ENCODE measurements around the gene SFTPA2.
"Not testable (repeated sequence)": the region's sequence is repeated elsewhere in the genome, so short reads cannot be mapped to it uniquely, and the experiment has no call there.

SFTPA2 gene

GRCh38 chr10:79582096-79582495 is 21.9 kb upstream of the SFTPA2 start:
- no peak overlapping the region for H3K27ac Mint-ChIP-seq
- H3K27me3 Mint-ChIP-seq = peaks cover 10% of the 10 kb centered on the region
- H3K4me1 Mint-ChIP-seq (ENCODE audit: low read depth) = peaks cover 3% of the 10 kb centered on the region
- H3K4me3 Mint-ChIP-seq = no peak overlapping the region
- DNase-seq = no peak
- no peaks in the 10 kb centered on the region for H3K36me3 Mint-ChIP-seq (ENCODE audit: low read depth)
- H3K9me3 Mint-ChIP-seq = no peaks in the 10 kb centered on the region

- Mint-ChIP-seq H3K36me3 (ENCODE audit: low read depth) (no peaks in the 10 kb centered on the region), H3K4me1 (ENCODE audit: low read depth) (peaks cover 3% of the 10 kb centered on the region), H3K27ac (no peak overlapping the region), H3K4me3 (no peak overlapping the region), H3K9me3 (no peaks in the 10 kb centered on the region), H3K27me3 (peaks cover 10% of the 10 kb centered on the region)
- no peak for DNase-seq
Observed at GRCh38 chr10:79581044-79581443, 20.8 kb upstream of the SFTPA2 start.

DNA sequence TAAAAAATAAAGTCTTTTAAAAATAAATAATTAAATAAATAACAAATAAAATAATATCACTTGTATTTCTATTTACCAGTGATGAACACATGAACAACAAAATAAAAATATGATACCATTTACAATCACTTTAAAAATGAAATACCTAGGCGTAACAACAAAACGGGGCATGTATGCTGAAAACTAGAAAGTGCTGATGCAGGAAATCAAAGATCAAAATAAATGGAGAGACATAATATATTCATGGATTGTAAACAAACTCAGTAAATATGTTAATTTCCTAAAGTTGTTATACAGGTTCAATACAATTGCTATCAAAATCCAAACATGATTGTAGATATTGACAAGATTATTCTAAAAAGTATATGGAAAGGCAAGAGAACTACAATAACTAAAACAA is 19.2 kb upstream of the SFTPA2 start:
- Mint-ChIP-seq H3K27ac (no peak overlapping the region), H3K27me3 (peaks cover 9% of the 10 kb centered on the region), H3K4me3 (no peak overlapping the region), H3K9me3 (no peaks in the 10 kb centered on the region), H3K4me1 (ENCODE audit: low read depth) (peaks cover 3% of the 10 kb centered on the region), H3K36me3 (ENCODE audit: low read depth) (no peaks in the 10 kb centered on the region)
- no peak for DNase-seq

DNA sequence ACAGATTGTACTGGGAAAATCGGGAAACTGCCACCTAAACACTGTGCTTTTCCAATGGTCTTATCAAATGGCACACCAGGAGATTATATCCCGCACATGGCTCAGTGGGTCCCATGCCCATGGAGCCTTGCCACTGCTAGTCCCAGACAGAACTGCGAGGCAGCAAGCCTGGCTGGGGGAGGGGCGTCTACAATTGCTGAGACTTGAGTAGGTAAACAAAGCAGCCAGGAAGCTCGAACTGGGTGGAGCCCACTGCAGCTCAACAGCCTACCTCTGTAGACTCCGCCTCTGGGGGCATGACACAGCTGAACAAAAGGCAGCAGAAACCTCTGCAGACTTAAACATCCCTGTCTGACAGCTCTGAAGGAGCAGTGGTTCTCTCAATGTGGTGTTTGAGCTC is 10.4 kb upstream of the SFTPA2 start:
- H3K27me3 Mint-ChIP-seq = peaks cover 69% of the 10 kb centered on the region
- H3K9me3 Mint-ChIP-seq; H3K4me3 Mint-ChIP-seq; H3K27ac Mint-ChIP-seq; H3K36me3 Mint-ChIP-seq (ENCODE audit: low read depth); DNase-seq; H3K4me1 Mint-ChIP-seq (ENCODE audit: low read depth): not testable (repeated sequence)

DNA sequence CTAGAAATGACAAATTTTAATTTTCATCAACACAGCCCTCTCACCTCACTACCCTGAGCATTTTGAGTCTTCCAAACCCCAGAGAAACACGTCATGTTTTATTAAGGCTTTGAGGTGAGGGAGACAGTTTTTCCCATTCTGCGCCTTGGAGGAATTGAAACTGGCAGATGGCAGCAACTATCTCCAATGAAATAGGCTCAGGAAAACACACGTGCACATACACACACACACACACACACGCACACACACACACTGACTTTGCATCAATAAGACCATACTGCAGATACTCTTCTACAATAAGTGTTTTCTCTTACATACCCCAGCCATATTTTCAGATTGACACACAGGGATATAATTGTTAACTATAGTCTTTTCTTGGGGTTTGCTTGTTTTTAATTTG is 3.2 kb upstream of the SFTPA2 start:
- H3K4me3 Mint-ChIP-seq = no peak overlapping the region
- no peak overlapping the region for H3K27ac Mint-ChIP-seq
- H3K4me1 Mint-ChIP-seq (ENCODE audit: low read depth) = no peaks in the 10 kb centered on the region
- no peaks in the 10 kb centered on the region for H3K9me3 Mint-ChIP-seq
- H3K36me3 Mint-ChIP-seq (ENCODE audit: low read depth) = no peaks in the 10 kb centered on the region
- DNase-seq = no peak
- H3K27me3 Mint-ChIP-seq = peaks cover 35% of the 10 kb centered on the region

- H3K27me3 Mint-ChIP-seq = peaks cover 27% of the 10 kb centered on the region
- H3K4me3 Mint-ChIP-seq = no peak overlapping the region
- no peaks in the 10 kb centered on the region for H3K9me3 Mint-ChIP-seq
- no peak overlapping the region for H3K27ac Mint-ChIP-seq
- peak; percentile 70 for DNase-seq
- no peaks in the 10 kb centered on the region for H3K4me1 Mint-ChIP-seq (ENCODE audit: low read depth)
- no peaks in the 10 kb centered on the region for H3K36me3 Mint-ChIP-seq (ENCODE audit: low read depth)
Observed at GRCh38 chr10:79562135-79562756, 2.0 kb upstream of the SFTPA2 start.

- Mint-ChIP-seq H3K4me1 (ENCODE audit: low read depth) (no peaks in the 10 kb centered on the region), H3K9me3 (no peaks in the 10 kb centered on the region), H3K27ac (no peak overlapping the region), H3K36me3 (ENCODE audit: low read depth) (no peaks in the 10 kb centered on the region), H3K27me3 (peaks cover 21% of the 10 kb centered on the region), H3K4me3 (no peak overlapping the region)
- DNase-seq = no peak
Observed at GRCh38 chr10:79561257-79561656, 1.1 kb upstream of the SFTPA2 start.

- DNase-seq = no peak
- H3K27ac Mint-ChIP-seq = no peak overlapping the region
- H3K36me3 Mint-ChIP-seq (ENCODE audit: low read depth) = no peaks in the 10 kb centered on the region
- no peaks in the 10 kb centered on the region for H3K9me3 Mint-ChIP-seq
- H3K27me3 Mint-ChIP-seq = peaks cover 17% of the 10 kb centered on the region
- H3K4me1 Mint-ChIP-seq (ENCODE audit: low read depth) = no peaks in the 10 kb centered on the region
- H3K4me3 Mint-ChIP-seq = no peak overlapping the region
Observed at GRCh38 chr10:79559726-79560125, 481 bp downstream of the SFTPA2 start.

DNA sequence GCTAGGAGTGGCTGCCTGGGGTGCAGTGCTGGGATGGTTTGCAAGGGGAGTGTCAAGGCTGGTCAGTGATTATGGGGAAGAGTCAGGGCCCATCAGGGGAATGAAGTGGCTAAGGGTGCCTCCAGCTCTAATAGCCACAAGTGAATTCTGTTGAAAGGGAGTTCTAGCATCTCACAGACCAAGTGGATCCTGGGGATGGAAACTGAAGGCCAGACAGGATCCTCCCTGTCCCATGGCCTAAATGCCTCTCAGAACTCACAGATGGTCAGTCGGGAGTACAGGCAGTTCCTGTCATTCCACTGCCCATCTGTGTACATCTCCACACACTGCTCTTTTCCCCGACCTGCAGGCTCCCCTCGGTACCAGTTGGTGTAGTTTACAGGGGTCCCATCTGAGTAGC is 3.2 kb downstream of the SFTPA2 start:
- H3K36me3 Mint-ChIP-seq (ENCODE audit: low read depth); H3K4me3 Mint-ChIP-seq; H3K27ac Mint-ChIP-seq; H3K27me3 Mint-ChIP-seq; H3K9me3 Mint-ChIP-seq; DNase-seq; H3K4me1 Mint-ChIP-seq (ENCODE audit: low read depth): not testable (repeated sequence)

GRCh38 chr10:79555354-79556309 is 4.6 kb downstream of the SFTPA2 start:
- Mint-ChIP-seq H3K27ac (no peak overlapping the region), H3K36me3 (ENCODE audit: low read depth) (no peaks in the 10 kb centered on the region), H3K4me3 (no peak overlapping the region), H3K9me3 (no peaks in the 10 kb centered on the region), H3K27me3 (no peaks in the 10 kb centered on the region), H3K4me1 (ENCODE audit: low read depth) (no peaks in the 10 kb centered on the region)
- no peak for DNase-seq

GRCh38 chr10:79552143-79552542 is 8.1 kb downstream of the SFTPA2 start:
- no peaks in the 10 kb centered on the region for H3K27me3 Mint-ChIP-seq
- H3K4me3 Mint-ChIP-seq = no peak overlapping the region
- DNase-seq = no peak
- no peaks in the 10 kb centered on the region for H3K9me3 Mint-ChIP-seq
- H3K36me3 Mint-ChIP-seq (ENCODE audit: low read depth) = no peaks in the 10 kb centered on the region
- H3K4me1 Mint-ChIP-seq (ENCODE audit: low read depth) = peaks cover 10% of the 10 kb centered on the region
- H3K27ac Mint-ChIP-seq = no peak overlapping the region

GRCh38 chr10:79547973-79548372 is 12.2 kb downstream of the SFTPA2 start:
- H3K27me3 Mint-ChIP-seq = no peaks in the 10 kb centered on the region
- peaks cover 11% of the 10 kb centered on the region for H3K4me1 Mint-ChIP-seq (ENCODE audit: low read depth)
- H3K4me3 Mint-ChIP-seq = no peak overlapping the region
- H3K27ac Mint-ChIP-seq = no peak overlapping the region
- H3K9me3 Mint-ChIP-seq = no peaks in the 10 kb centered on the region
- H3K36me3 Mint-ChIP-seq (ENCODE audit: low read depth) = no peaks in the 10 kb centered on the region
- DNase-seq = no peak

GRCh38 chr10:79547128-79547527 is 13.1 kb downstream of the SFTPA2 start:
- not testable (repeated sequence) for H3K9me3 Mint-ChIP-seq; H3K27ac Mint-ChIP-seq; H3K4me3 Mint-ChIP-seq; H3K27me3 Mint-ChIP-seq; H3K36me3 Mint-ChIP-seq (ENCODE audit: low read depth); DNase-seq
- peaks cover 14% of the 10 kb centered on the region for H3K4me1 Mint-ChIP-seq (ENCODE audit: low read depth)

DNA sequence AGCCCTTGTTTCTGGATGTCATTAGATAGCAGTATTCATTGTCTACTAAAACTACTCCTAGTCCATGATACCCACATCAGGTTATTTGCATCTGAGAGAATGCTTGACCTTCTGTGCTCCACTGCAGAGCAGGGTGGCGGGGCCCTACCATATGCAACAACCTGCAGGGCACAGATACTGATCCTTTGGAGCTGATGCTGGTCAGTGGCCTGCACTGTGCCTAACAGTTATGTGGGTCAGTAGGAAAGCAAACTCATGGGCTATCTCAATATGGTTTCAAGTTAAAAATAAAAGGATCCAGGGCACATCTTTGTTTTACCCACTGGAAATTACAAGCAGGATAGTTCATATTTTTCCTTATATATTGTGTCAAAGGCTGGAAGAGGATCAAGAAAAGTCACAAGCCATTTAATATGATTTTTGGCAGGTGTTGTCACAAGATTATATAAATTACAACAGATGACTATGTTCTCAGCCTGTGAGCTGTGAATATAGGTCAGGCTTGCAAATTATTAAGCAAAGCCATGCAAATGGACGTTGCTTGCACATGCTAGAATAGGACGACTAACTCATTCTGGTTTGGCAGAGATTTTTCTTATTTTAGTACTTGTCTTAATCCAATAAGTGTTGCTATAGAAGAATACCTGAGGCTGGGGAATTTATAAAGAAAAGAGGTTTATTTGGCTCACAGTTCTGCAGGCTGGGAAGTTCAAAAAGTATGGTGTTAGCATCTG is 15.1 kb downstream of the SFTPA2 start:
- H3K9me3 Mint-ChIP-seq; H3K36me3 Mint-ChIP-seq (ENCODE audit: low read depth); H3K4me3 Mint-ChIP-seq; H3K27ac Mint-ChIP-seq; H3K27me3 Mint-ChIP-seq; DNase-seq: not testable (repeated sequence)
- peaks cover 17% of the 10 kb centered on the region for H3K4me1 Mint-ChIP-seq (ENCODE audit: low read depth)

- H3K36me3 Mint-ChIP-seq (ENCODE audit: low read depth); H3K9me3 Mint-ChIP-seq; H3K4me3 Mint-ChIP-seq; H3K27me3 Mint-ChIP-seq; DNase-seq; H3K27ac Mint-ChIP-seq: not testable (repeated sequence)
- H3K4me1 Mint-ChIP-seq (ENCODE audit: low read depth) = peaks cover 17% of the 10 kb centered on the region
Observed at GRCh38 chr10:79544408-79544807, 15.8 kb downstream of the SFTPA2 start.
